Smooth muscle cell of the pulmonary artery (primary cell): ENCODE data around the gene TLE1. TPM values are rescaled to one million over a fixed set of nuclear protein-coding genes. Genes with fewer than 3 reads are reported as not detected.

Experiments used
- total RNA-seq: library from RNA; depleted of rRNA; stranded (reverse); fragments of >200 nt; gene quantifications from 2 replicates; pipeline ENCODE4 v1.2.3, GENCODE V29; 2014

Gene TLE1
- 31.7 and 34.3 TPM in 2 replicates for total RNA-seq

DNA sequence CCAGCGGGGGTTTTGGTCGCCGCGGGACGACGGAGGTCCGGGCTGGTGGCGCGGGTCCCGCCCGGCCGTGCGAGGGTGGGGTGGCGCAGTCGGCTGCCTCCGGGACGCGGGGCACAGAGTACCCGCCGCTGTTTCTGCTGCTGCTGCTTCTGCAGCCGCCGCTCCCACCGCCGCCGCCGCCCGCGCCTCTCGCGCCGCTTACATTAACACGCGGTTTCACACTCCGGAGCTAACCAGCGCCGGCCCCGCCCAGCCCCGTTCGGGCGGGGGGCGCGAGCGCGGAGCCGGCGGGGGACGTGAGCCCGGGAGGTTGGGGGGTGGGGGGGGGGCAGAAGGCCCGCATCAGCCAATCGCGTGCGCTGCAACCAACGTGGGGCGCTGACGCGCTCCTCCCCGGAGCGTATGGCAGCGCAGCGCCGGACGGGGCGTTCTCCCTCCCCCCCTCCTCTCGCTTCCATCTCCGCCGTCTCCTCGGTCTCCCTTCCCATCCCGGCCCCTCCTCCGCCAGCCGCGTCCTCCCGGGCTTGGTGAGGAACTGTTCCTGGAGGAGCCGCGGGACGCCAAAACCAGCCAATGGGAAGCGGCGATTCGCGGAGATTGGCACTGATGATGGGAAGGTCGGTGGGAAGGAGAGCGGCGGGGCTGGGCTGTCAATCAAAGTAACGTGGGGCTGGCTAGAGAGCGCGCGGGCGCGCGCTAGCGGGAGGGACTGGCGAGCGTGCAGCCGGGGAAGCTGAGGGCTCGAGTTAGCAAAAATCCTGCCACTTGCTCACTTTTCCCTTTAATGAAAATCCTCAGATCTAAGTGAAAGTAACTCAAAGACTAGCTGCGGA is at the start of gene TLE1:
Gene TLE1, minus strand, starts transcription at position 205 of the 833 bp plus-strand sequence. CDS start 1,307 bp downstream, outside the sequence.

Other genes starting within 250 kb of the TLE1 start
- not detected in 2 replicates for gene SPATA31D4, start 238.9 kb upstream of the TLE1 start, total RNA-seq